Inferior parietal cortex (tissue), 1 donor: ENCODE measurements around the gene PRELID1.

Experiments used
- DNase-seq: peaks from one replicate; pipeline ENCODE4 v3.0.0-alpha.2; 2016; ENCODE audit errors: extremely low spot score

Gene PRELID1

GRCh38 chr5:177314376-177315342 lies 11.1 kb downstream of the PRELID1 start:
- DNase-seq = no peak

- no peak for DNase-seq
Observed at GRCh38 chr5:177315411-177315810, 11.8 kb downstream of the PRELID1 start.

- DNase-seq = no peak
Observed at GRCh38 chr5:177316005-177316404, 12.4 kb downstream of the PRELID1 start.

GRCh38 chr5:177317959-177318377 lies 14.4 kb downstream of the PRELID1 start:
- peak; percentile 88 for DNase-seq

- no peak for DNase-seq
Observed at GRCh38 chr5:177319913-177320588, 16.5 kb downstream of the PRELID1 start.

- no peak for DNase-seq
Observed at GRCh38 chr5:177320879-177321278, 17.3 kb downstream of the PRELID1 start.

- no peak for DNase-seq
Observed at GRCh38 chr5:177325868-177326381, 22.3 kb downstream of the PRELID1 start.

- no peak for DNase-seq
Observed at GRCh38 chr5:177327539-177328522, 24.2 kb downstream of the PRELID1 start.

GRCh38 chr5:177328545-177329231 lies 25.1 kb downstream of the PRELID1 start:
- no peak for DNase-seq

GRCh38 chr5:177329883-177330282 lies 26.3 kb downstream of the PRELID1 start:
- no peak for DNase-seq

GRCh38 chr5:177330991-177331842 lies 27.6 kb downstream of the PRELID1 start:
- no peak for DNase-seq

- no peak for DNase-seq
Observed at GRCh38 chr5:177332031-177332895, 28.7 kb downstream of the PRELID1 start.

- no peak for DNase-seq
Observed at GRCh38 chr5:177332896-177333260, 29.3 kb downstream of the PRELID1 start.

- no peak for DNase-seq
Observed at GRCh38 chr5:177333420-177334154, 30.0 kb downstream of the PRELID1 start.

- no peak for DNase-seq
Observed at GRCh38 chr5:177334155-177334551, 30.6 kb downstream of the PRELID1 start.

- no peak for DNase-seq
Observed at GRCh38 chr5:177334781-177335700, 31.4 kb downstream of the PRELID1 start.

GRCh38 chr5:177335701-177336065 lies 32.1 kb downstream of the PRELID1 start:
- DNase-seq = no peak
